Fibroblast of skin of back (primary cell): ENCODE data around the gene CCDC86.

Experiments
- DNase-seq: peaks from one replicate; pipeline ENCODE4 v3.0.0-alpha.2; 2013

CCDC86 gene

GRCh38 chr11:60831143-60831500 lies 10.8 kb upstream of the CCDC86 start:
- peak; percentile 62 for DNase-seq

GRCh38 chr11:60831501-60832079 lies 10.3 kb upstream of the CCDC86 start:
- no peak for DNase-seq

DNA sequence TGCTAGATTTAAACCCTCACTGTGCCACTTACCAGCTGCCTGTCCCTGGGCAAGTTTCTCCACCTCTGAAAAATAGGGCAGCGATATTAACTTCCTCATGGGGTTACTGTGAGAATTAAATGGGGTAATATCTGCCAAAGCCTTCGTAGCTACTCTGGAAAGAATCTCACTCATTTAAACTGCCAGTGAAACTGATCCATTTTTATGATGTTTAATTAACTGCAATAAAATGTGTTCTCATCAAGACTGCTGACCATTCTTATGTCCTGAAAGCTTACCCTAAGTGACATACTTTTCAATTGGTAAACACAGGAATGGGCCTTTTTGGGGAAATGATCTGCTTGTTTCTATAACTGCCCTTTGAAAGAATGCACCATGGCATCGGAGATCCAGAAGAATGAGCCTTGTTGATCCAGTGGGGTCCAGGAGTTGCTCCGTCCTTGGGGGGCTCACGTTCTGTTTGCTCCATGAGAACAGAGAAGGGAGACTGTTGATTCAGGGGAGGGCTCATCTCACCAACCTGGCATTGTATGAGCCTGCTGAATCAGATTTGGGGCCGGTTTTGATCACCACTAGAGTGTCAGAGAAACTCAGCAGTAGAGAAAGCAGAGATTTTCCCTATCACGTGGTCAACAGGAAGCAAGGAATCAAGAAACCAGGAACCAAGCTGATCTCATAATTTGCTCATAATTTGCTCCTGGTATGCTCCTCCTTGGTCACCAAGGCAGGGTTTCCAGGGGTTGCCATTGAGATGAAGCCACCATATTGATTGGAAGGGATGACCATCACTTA lies 7.0 kb upstream of the CCDC86 start:
- DNase-seq: no peak

DNA sequence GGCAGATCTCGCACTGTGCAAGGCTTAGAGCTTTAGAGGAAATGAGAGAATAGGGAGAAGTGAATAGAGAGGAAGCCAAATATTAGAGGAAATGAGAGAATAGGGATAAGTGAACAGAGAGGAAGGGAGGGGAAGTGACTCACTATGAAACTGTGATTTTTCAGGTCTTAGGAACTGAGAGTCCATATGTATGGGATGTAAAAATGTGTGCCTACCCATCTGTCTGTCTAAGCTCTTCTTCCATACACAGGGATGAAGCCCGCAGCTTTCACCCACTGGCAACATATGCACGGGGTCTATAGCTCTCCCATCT lies 6.4 kb upstream of the CCDC86 start:
- no peak for DNase-seq

DNA sequence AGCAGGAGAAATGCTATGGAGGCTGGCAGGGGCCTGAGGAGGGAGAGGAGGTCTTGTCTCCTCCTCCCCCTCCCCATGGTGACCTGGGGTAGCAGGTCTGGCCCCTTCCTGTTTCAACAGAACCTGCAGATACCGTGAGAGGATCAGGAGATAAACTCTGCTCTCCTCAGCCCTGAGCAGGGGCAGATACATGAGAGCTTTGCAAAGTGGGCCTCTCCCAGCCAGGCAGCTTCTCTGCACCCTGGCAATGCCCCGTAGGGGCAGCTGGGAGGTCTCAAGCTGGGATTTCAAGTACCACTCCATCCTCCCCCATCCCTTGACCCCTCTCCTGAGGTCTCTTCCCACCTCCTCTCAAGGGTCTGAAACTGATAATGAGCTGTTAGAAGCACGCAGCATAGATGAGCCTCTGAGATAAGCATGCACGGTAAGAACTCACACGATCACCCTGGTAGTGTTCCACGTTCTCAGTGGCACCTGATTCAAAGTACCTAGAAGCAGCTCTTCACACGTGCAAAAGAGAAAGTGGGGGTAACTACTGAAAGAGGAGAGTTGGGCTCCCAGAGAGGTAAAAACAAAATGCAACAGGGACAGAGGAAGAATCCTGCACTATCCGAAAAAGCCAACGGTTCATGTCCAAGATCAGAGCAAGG lies 4.9 kb upstream of the CCDC86 start:
- DNase-seq: no peak

- peak; percentile 27 for DNase-seq
Measured at GRCh38 chr11:60838132-60838531, 3.8 kb upstream of the CCDC86 start.

DNA sequence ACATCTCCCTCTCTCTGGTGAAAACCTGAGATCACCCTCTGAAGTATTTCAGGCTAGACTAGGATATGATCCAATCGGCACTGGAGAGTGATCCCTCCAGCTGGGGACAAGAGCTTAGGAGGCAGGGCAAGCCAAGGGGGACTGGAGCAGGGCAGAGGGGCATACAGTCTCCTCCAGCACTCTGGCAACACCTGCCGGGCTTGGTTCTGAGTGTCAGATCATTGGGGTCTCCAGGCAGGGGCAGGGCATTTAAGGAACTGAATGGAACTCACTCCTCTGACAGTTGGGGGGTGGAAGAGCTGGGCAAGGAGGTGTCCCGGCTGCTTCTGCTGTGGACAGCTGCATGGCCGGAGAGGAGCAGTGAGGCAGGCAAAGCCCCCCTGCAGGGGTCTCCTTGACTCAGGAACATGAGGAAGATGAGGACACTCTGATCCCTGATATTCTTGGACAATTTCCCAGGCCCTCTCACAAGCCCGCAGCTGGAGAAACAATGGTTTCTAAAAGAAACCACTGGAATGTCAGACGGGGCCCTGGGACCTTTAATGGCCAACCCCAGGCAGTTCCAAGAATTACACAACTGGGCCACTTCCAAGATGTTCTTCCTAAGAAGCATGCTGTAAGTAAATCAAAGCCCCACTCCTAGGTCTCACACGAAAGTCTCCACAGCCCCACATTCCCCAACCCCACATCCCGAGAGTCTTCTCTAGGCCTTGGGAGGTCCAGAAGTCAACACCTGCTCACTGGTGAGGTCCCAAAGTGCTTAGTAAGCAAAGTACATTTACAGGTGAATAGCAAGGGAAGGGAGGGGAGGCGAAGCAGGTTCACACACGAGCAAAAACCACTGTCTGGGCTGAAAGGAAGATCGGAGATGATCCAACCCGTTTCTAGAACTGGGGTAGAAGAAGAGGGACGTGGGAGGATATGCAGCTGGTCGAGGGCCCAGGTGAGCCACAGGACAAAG lies 1.2 kb upstream of the CCDC86 start:
- peak; percentile 92 for DNase-seq

DNA sequence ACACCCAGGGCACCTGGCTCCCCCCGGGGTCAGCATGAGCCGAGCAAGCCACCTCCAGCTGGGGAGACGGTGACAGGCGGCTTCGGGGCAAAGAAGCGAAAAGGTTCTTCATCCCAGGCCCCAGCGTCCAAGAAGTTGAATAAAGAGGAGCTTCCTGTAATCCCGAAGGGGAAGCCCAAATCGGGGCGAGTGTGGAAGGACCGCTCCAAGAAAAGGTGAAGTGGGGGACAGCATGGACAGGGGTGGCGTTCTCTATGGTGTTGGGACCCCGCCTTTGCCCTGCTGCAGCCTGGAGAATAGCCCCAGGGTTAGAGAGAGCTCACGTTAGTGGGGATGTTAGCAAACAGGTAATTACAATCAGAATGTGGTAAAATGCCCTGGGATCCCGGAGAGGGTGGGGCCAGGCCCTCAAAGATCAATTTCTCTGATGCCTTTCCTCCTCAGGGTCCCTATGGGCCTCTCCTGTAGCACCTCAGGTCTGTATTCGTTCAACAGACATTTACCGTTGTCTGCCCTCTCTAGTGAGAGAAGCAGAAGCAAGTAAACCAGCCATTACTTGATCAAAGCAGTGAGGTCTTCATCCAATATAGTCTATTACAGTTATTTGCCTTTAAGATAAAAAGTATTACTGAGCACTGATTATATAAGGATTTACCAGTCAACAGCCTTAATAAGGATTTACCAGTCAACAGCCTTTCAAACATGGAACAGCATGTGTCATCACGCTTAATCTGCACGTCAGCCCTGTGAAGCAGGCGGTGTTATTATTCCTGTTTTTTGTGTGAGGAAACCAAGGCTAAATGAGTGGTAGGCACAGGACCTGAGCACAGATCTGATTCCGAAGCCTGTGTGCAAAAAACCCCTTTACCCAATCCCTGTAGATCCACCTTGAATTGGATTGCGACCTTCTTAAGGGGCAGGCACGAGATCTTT lies 1.0 kb downstream of the CCDC86 start:
- no peak for DNase-seq

DNA sequence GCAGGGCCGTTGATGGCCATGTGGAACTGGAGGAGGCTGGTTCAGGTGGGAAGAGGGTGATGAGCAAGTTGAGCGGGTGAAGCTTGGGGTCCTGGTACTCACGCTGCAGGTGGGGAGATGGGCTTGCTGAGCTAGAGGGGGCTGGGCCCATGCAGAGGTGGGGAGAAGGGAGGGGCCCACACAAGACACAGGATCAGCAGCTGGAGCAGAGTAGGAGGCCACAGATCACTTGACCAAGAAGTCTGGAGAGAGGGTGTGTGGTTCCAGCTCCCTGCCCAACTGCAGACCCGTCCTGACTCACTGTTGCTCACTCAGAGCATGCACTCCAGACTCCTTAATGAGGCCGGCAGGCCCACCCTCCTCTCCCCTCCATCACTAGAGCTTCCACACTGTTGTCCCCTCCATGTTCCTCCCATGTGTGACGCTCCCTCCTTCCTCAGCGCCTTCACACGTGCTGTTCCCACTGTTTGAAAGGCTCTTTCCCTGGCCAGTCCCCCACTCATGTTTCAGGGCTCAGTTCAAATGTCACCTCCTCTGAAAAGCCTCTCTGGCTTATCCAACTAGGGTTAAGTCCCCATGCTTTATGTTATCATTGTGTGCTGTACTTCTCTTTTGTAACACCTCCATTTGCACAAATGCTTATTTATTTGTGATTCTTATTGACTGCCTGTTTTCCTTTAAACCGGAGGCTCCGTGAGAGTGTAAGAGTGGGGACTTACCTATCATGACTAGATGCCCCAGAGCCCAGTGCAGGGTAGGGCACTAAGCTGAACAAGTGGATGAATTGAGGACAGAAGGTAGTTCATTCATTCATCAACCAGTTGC lies 2.3 kb downstream of the CCDC86 start:
- no peak for DNase-seq

DNA sequence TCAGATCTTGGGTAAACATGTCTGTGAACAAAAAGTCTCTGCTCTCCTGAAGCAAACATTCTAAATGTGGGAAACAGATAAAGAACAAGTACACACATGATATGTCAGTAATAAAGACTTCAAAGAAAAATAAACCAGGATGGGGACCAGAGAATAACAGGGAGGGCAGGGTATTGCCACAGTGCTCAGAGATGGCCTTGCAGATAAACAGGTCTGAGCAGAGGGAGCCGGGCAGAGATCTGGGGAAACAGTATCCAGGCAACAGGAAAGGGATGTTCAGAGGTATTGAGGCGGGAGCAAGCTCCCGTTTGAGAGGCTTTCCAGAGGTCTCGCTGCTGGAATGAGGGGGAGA lies 2.9 kb downstream of the CCDC86 start:
- no peak for DNase-seq

- DNase-seq: no peak
Measured at GRCh38 chr11:60845338-60845737, 3.4 kb downstream of the CCDC86 start.

GRCh38 chr11:60847281-60847680 lies 5.4 kb downstream of the CCDC86 start:
- no peak for DNase-seq

DNA sequence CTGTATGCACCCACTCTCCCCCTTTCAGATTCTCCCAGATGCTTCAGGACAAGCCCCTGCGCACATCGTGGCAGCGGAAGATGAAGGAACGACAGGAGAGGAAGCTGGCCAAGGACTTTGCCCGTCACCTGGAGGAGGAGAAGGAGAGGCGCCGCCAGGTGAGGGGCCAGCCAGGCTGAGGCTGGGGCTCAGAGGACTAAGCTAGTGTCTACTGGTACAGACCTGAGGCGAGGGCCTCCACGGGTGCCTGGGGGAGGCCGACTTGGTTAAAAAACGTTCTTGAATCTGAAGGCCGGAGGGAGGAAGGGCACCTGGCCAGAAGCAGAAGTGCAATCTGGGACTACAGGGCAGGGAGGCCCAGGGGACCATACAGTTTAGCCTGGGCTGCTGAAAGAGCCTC lies 6.0 kb downstream of the CCDC86 start:
- DNase-seq: no peak

- no peak for DNase-seq
Measured at GRCh38 chr11:60848714-60849151, 6.8 kb downstream of the CCDC86 start.

DNA sequence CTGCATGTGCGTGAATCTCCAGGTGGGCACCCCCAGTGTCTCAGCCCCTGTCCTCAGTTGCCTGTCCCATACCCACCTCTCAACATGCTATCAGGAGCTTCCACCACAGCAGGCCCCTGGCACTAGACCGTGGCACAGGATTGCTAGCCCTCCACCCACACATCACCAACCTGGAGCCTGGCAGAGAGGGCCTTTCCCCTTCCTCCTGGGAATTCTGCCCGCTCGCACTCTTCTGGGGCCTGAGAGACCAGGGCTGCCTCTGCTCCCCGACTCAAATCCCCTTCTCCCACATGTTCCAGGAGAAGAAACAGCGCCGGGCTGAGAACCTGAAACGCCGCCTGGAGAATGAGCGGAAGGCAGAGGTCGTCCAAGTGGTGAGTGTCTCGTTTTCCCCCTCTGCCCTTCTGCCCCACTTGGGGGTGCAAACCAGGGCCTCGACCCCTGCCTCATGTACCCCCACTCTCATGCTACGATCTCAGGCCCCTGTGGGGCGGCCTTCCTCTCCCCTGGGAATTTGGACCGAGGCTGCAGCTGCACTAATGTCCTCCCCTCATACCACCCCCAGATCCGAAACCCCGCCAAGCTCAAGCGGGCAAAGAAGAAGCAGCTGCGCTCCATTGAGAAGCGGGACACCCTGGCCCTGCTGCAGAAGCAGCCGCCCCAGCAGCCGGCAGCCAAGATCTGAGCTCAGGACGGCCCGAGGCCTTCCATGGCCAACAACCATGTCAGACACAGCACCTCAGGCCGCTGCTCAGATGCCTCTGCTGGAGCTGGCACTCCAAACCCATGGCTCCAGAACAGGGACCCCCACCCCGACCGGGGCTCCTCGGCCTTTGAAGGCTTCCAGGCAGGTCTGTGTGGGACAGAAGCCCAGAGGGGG lies 8.0 kb downstream of the CCDC86 start:
- no peak for DNase-seq

GRCh38 chr11:60851327-60852104 lies 9.6 kb downstream of the CCDC86 start:
- DNase-seq: no peak

DNA sequence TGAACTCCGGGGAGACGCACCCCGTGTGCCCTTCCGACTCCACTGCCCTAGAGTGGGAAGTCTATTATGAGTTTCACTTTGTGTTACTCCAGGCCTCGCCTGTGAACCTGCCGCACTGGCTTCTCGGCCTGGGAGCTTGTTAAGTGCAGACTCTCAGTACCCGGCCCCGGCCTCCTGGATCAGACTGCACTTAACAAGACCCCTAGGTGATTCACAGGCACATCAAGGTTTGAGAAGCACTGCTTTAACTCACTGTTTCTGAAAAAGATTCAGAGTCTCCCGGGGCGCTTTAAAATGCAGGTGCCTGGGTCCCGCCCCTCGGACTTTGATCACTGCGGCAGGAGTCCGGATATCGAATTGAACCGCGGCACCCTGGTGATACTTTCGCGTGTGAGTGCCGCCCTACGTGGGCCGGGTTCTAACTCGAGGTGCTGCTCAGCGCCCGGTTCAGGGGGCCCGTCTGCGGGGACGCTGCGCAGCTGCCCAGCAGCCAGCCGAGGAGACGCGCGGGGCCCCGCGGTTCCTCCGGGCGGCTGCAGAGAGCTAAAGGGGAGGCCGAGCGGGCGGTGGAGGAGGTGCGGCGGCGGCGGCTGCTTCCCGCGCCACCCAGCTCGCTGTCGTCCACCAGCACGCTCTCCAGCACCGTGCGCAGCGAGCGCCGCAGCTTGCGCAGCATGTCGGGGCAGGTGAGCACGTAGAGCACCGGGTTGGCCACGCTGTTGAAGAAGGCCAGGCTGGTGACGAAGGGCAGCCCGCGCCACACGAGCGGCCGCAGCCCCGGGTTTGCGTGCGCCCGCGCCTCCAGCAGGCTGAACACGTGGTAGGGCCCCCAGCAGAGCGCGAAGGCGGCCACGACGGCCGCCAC lies 10.4 kb downstream of the CCDC86 start:
- DNase-seq: no peak
